ENCODE measurements around the gene MAPK12. TPM values are rescaled to one million over a fixed set of nuclear protein-coding genes. Genes with fewer than 3 reads are reported as not detected.

The MAPK12 gene
- total and polyA plus RNA-seq, 4 donors, result 0.83 to 2.8 (median 1.9) TPM

GRCh38 chr22:50257041-50257440 lies 4.4 kb downstream of the MAPK12 start:
- no peak overlapping the region for H3K4me3 ChIP-seq (ENCODE audit: low read depth in 1 of 3, low read length in 3 of 3)
- no peaks in the 10 kb centered on the region for H3K9me3 ChIP-seq (ENCODE audit: control insufficient read depth in 4 of 4, low read length in 3 of 4)
- WGBS, result 81% methylated on average over 16 of the region's 16 CpGs
- no peak overlapping the region for H3K9ac ChIP-seq (ENCODE audit: low read depth in 1 of 2, low read length in 2 of 2)
- TF ChIP-seq HNF4G (IDR thresholded peaks at IDR 0.05) (no peak), CTCF (IDR thresholded peaks at IDR 0.05; ENCODE audit: low read depth, low read length, missing input control) (no peak), TAF1 (conservative IDR thresholded peaks at IDR 0.05) (no peak), RAD21 (IDR thresholded peaks at IDR 0.05) (no peak)
- no peak for DNase-seq (ENCODE audit: low spot score)
- H3K27me3 ChIP-seq (ENCODE audit: control insufficient read depth in 4 of 4, insufficient read depth in 4 of 4, low read length in 3 of 4), result no peaks in the 10 kb centered on the region
- H3K27ac ChIP-seq (ENCODE audit: low read depth in 1 of 2, low read length in 2 of 2), result no peak overlapping the region
- peaks cover 16 to 40% (median 26%) of the 10 kb centered on the region in 4 donors for H3K4me1 ChIP-seq (ENCODE audit: control insufficient read depth in 4 of 4, insufficient read depth in 4 of 4, low read length in 3 of 4)
- peaks cover 0 to 1% (median 0%) of the 10 kb centered on the region in 4 donors for H3K36me3 ChIP-seq (ENCODE audit: control insufficient read depth in 4 of 4, insufficient read depth in 3 of 4, low read depth in 1 of 4, low read length in 3 of 4)

- TF ChIP-seq MAX (IDR thresholded peaks at IDR 0.05), result no peak
- no peaks in the 10 kb centered on the region for H3K27me3 ChIP-seq (ENCODE audit: control insufficient read depth in 4 of 4, insufficient read depth in 4 of 4, low read length in 3 of 4)
- WGBS, result 88% methylated on average over 12 of the region's 12 CpGs
- no peak for DNase-seq (ENCODE audit: low spot score)
- no peak overlapping the region for H3K9ac ChIP-seq (ENCODE audit: low read depth in 1 of 2, low read length in 2 of 2)
- peaks cover 17 to 41% (median 27%) of the 10 kb centered on the region in 4 donors for H3K4me1 ChIP-seq (ENCODE audit: control insufficient read depth in 4 of 4, insufficient read depth in 4 of 4, low read length in 3 of 4)
- H3K27ac ChIP-seq (ENCODE audit: low read depth in 1 of 2, low read length in 2 of 2), result no peak overlapping the region
- peaks cover 0 to 1% (median 0%) of the 10 kb centered on the region in 4 donors for H3K36me3 ChIP-seq (ENCODE audit: control insufficient read depth in 4 of 4, insufficient read depth in 3 of 4, low read depth in 1 of 4, low read length in 3 of 4)
- no peak overlapping the region for H3K4me3 ChIP-seq (ENCODE audit: low read depth in 1 of 3, low read length in 3 of 3)
- H3K9me3 ChIP-seq (ENCODE audit: control insufficient read depth in 4 of 4, low read length in 3 of 4), result no peaks in the 10 kb centered on the region
Measured at GRCh38 chr22:50256258-50256862, 5.1 kb downstream of the MAPK12 start.

GRCh38 chr22:50255607-50256006 lies 5.9 kb downstream of the MAPK12 start:
- no peak for TF ChIP-seq CTCF (IDR thresholded peaks at IDR 0.05; ENCODE audit: low read depth, low read length, missing input control)
- no peak for TF ChIP-seq RAD21 (IDR thresholded peaks at IDR 0.05)
- no peak for TF ChIP-seq NR2F2 (IDR thresholded peaks at IDR 0.05)
- no peak overlapping the region for H3K9ac ChIP-seq (ENCODE audit: low read depth in 1 of 2, low read length in 2 of 2)
- H3K4me1 ChIP-seq (ENCODE audit: control insufficient read depth in 4 of 4, insufficient read depth in 4 of 4, low read length in 3 of 4), result peaks cover 14 to 43% (median 25%) of the 10 kb centered on the region in 4 donors
- no peaks in the 10 kb centered on the region for H3K9me3 ChIP-seq (ENCODE audit: control insufficient read depth in 4 of 4, low read length in 3 of 4)
- no peak overlapping the region for H3K4me3 ChIP-seq (ENCODE audit: low read depth in 1 of 3, low read length in 3 of 3)
- H3K36me3 ChIP-seq (ENCODE audit: control insufficient read depth in 4 of 4, insufficient read depth in 3 of 4, low read depth in 1 of 4, low read length in 3 of 4), result peaks cover 0 to 1% (median 0%) of the 10 kb centered on the region in 4 donors
- no peaks in the 10 kb centered on the region for H3K27me3 ChIP-seq (ENCODE audit: control insufficient read depth in 4 of 4, insufficient read depth in 4 of 4, low read length in 3 of 4)
- no peak for DNase-seq (ENCODE audit: low spot score)
- H3K27ac ChIP-seq (ENCODE audit: low read depth in 1 of 2, low read length in 2 of 2), result no peak overlapping the region
- 95% methylated on average over 17 of the region's 17 CpGs for WGBS

GRCh38 chr22:50255099-50255498 lies 6.4 kb downstream of the MAPK12 start:
- 91% methylated on average over 19 of the region's 19 CpGs for WGBS
- H3K4me3 ChIP-seq (ENCODE audit: low read depth in 1 of 3, low read length in 3 of 3), result no peak overlapping the region

More at GRCh38 chr22:50255099-50255498, 6.4 kb downstream of the MAPK12 start:
- Histone ChIP-seq H3K27me3 (ENCODE audit: control insufficient read depth in 4 of 4, insufficient read depth in 4 of 4, low read length in 3 of 4) (no peaks in the 10 kb centered on the region), H3K27ac (ENCODE audit: low read depth in 1 of 2, low read length in 2 of 2) (no peak overlapping the region), H3K9ac (ENCODE audit: low read depth in 1 of 2, low read length in 2 of 2) (no peak overlapping the region), H3K4me1 (ENCODE audit: control insufficient read depth in 4 of 4, insufficient read depth in 4 of 4, low read length in 3 of 4) (peaks cover 17 to 47% (median 28%) of the 10 kb centered on the region in 4 donors), H3K9me3 (ENCODE audit: control insufficient read depth in 4 of 4, low read length in 3 of 4) (no peaks in the 10 kb centered on the region), H3K36me3 (ENCODE audit: control insufficient read depth in 4 of 4, insufficient read depth in 3 of 4, low read depth in 1 of 4, low read length in 3 of 4) (peaks cover 0 to 1% (median 0%) of the 10 kb centered on the region in 4 donors)
- TF ChIP-seq RAD21 (IDR thresholded peaks at IDR 0.05), result no peak
- no peak for TF ChIP-seq RXRA (IDR thresholded peaks at IDR 0.05)
- no peak for TF ChIP-seq FOXA2 (IDR thresholded peaks at IDR 0.05)
- TF ChIP-seq REST (IDR thresholded peaks at IDR 0.05), result no peak
- TF ChIP-seq SP1 (IDR thresholded peaks at IDR 0.05), result no peak
- TF ChIP-seq TAF1 (conservative IDR thresholded peaks at IDR 0.05), result no peak
- DNase-seq (ENCODE audit: low spot score), result no peak

Data from liver (tissue), 9 donors.